Osteoblast (primary cell): ENCODE measurements around the gene STAM2. TPM values are rescaled to one million over a fixed set of nuclear protein-coding genes. Genes with fewer than 3 reads are reported as not detected.
"Not testable (repeated sequence)": the region's sequence is repeated elsewhere in the genome, so short reads cannot be mapped to it uniquely, and the experiment has no call there.

Experiments used
- DNase-seq: peaks from one replicate; pipeline ENCODE4 v3.0.0; 2011; ENCODE audit warnings: low spot score, mixed read lengths; ENCODE audit not compliant: insufficient read length; ENCODE audit errors: missing footprints
- H2AFZ ChIP-seq: 2 replicates; pipeline ENCODE4 v1.6.0; 2011; ENCODE audit warnings: mild to moderate bottlenecking, low read length
- H3K27ac ChIP-seq: 2 replicates; pipeline ENCODE4 v1.5.1; 2011; ENCODE audit warnings: mild to moderate bottlenecking, low read depth, low read length, moderate library complexity
- H3K27me3 ChIP-seq: 2 replicates; pipeline ENCODE4 v1.6.0; 2012; ENCODE audit warnings: mild to moderate bottlenecking, control low read depth, inconsistent platforms, low read length, moderate library complexity; ENCODE audit not compliant: insufficient read depth
- H3K36me3 ChIP-seq: 2 replicates; pipeline ENCODE4 v1.5.1; 2011; ENCODE audit warnings: mild to moderate bottlenecking, low read length, control low read depth, moderate library complexity; ENCODE audit not compliant: insufficient read depth
- H3K4me1 ChIP-seq: 2 replicates; pipeline ENCODE4 v1.5.1; 2011; ENCODE audit warnings: mild to moderate bottlenecking, low read length, control low read depth, moderate library complexity; ENCODE audit not compliant: insufficient read depth
- H3K4me2 ChIP-seq: 2 replicates; pipeline ENCODE4 v1.6.0; 2011; ENCODE audit warnings: mild to moderate bottlenecking, low read length; ENCODE audit not compliant: insufficient read depth
- H3K4me3 ChIP-seq: fragments of 200-600 bp; sonication (generic); 3 replicates; pipeline ENCODE4 v1.5.1; 2012; ENCODE audit warnings: mild to moderate bottlenecking, low read length, inconsistent platforms; ENCODE audit not compliant: insufficient read depth
- H3K79me2 ChIP-seq: 2 replicates; pipeline ENCODE4 v1.6.0; 2012; ENCODE audit warnings: mild to moderate bottlenecking, low read length, control low read depth, inconsistent platforms; ENCODE audit not compliant: insufficient read depth
- H3K9me3 ChIP-seq: 2 replicates; pipeline ENCODE4 v1.5.1; 2011; ENCODE audit warnings: low read depth, low read length, control low read depth
- H4K20me1 ChIP-seq: 2 replicates; pipeline ENCODE4 v1.6.0; 2012; ENCODE audit warnings: mild to moderate bottlenecking, low read length, control low read depth; ENCODE audit not compliant: insufficient read depth
- total RNA-seq: library from RNA; depleted of rRNA; stranded (reverse); fragments of >200 nt; gene quantifications from 2 replicates; pipeline ENCODE4 v1.2.3, GENCODE V29; 2012
- TF ChIP-seq, protein P1 (sequence below): IDR thresholded peaks from 2 replicates; pipeline ENCODE4 v1.5.1; 2011; ENCODE audit warnings: mild to moderate bottlenecking, low read depth, low read length, moderate library complexity; ENCODE audit errors: extremely low read depth

The STAM2 gene
- total RNA-seq, 1 donor: 52.5 TPM

DNA sequence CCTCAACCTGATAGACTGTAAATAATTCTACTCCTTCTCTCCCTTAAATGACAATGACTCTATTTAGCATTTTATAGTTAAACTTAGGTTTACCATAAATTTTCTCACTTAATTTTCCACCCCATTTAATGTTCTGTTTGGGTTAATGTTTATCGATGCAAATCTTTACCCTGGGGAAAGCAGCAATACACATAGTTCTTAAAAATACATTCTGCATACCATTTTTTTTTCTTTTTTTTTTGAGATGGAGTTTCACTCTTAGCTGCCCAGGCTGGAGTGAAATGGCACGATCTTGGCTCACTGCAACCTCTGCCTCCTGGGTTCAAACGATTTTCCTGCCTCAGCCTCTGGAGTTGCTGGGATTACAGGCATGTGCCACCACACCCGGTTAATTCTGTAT lies 14.0 kb downstream of the STAM2 start:
- no peaks in the 10 kb centered on the region for H3K27me3 ChIP-seq
- no peak overlapping the region for H3K27ac ChIP-seq
- H3K36me3 ChIP-seq: no peaks in the 10 kb centered on the region
- no peaks in the 10 kb centered on the region for H3K9me3 ChIP-seq
- peaks cover 5% of the 10 kb centered on the region for H3K4me1 ChIP-seq
- H3K4me2 ChIP-seq: no peak overlapping the region
- H3K4me3 ChIP-seq: no peak overlapping the region
- H4K20me1 ChIP-seq: peaks cover 26% of the 10 kb centered on the region
- no peak for DNase-seq
- H2AFZ ChIP-seq: no peak overlapping the region
- TF ChIP-seq, protein P1, sequence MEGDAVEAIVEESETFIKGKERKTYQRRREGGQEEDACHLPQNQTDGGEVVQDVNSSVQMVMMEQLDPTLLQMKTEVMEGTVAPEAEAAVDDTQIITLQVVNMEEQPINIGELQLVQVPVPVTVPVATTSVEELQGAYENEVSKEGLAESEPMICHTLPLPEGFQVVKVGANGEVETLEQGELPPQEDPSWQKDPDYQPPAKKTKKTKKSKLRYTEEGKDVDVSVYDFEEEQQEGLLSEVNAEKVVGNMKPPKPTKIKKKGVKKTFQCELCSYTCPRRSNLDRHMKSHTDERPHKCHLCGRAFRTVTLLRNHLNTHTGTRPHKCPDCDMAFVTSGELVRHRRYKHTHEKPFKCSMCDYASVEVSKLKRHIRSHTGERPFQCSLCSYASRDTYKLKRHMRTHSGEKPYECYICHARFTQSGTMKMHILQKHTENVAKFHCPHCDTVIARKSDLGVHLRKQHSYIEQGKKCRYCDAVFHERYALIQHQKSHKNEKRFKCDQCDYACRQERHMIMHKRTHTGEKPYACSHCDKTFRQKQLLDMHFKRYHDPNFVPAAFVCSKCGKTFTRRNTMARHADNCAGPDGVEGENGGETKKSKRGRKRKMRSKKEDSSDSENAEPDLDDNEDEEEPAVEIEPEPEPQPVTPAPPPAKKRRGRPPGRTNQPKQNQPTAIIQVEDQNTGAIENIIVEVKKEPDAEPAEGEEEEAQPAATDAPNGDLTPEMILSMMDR: no peak
- peaks cover 75% of the 10 kb centered on the region for H3K79me2 ChIP-seq

DNA sequence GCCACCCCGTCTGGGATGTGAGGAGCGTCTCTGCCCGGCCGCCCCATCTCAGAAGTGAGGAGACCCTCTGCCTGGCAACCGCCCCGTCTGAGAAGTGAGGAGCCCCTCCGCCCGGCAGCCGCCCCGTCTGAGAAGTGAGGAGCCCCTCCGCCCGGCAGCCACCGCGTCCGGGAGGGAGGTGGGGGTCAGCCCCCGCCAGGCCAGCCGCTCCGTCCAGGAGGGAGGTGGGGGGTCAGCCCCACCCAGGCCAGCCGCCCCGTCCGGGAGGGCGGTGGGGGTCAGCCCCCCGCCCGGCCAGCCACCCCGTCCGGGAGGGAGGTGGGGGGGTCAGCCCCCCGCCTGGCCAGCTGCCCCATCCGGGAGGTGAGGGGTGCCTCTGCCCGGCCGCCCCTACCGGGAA lies 15.2 kb downstream of the STAM2 start:
- H2AFZ ChIP-seq, H3K27ac ChIP-seq, H3K4me1 ChIP-seq, H3K27me3 ChIP-seq, H3K36me3 ChIP-seq, H3K4me3 ChIP-seq, H3K9me3 ChIP-seq, H3K4me2 ChIP-seq, DNase-seq: not testable (repeated sequence)
- Histone ChIP-seq H3K79me2 (peaks cover 75% of the 10 kb centered on the region), H4K20me1 (peaks cover 16% of the 10 kb centered on the region)

DNA sequence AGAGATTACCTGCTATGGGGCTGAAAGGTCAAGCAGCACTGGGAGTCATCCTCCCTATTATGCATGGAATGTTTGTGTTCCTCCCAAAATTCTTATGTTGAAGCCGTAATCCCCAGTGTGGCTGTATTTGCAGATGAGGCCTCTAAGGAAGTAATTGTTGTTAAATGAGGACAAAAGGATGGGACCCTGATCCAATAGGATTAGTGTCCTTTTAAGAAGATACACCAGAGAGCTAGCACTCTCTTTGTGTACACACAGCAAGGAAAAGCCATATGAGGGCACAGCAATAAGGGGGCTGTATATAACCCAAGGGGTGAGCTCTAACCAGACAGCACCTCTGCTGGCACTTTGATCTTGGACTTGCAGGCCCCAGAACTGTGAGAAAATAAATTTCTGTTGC lies 18.3 kb downstream of the STAM2 start:
- H3K4me3 ChIP-seq: no peak overlapping the region
- peaks cover 70% of the 10 kb centered on the region for H3K79me2 ChIP-seq
- H3K4me2 ChIP-seq: no peak overlapping the region
- no peaks in the 10 kb centered on the region for H3K4me1 ChIP-seq
- H3K9me3 ChIP-seq: no peaks in the 10 kb centered on the region
- peaks cover 29% of the 10 kb centered on the region for H4K20me1 ChIP-seq
- DNase-seq: no peak
- TF ChIP-seq, protein P1: no peak
- no peaks in the 10 kb centered on the region for H3K36me3 ChIP-seq
- no peaks in the 10 kb centered on the region for H3K27me3 ChIP-seq
- no peak overlapping the region for H3K27ac ChIP-seq
- no peak overlapping the region for H2AFZ ChIP-seq

DNA sequence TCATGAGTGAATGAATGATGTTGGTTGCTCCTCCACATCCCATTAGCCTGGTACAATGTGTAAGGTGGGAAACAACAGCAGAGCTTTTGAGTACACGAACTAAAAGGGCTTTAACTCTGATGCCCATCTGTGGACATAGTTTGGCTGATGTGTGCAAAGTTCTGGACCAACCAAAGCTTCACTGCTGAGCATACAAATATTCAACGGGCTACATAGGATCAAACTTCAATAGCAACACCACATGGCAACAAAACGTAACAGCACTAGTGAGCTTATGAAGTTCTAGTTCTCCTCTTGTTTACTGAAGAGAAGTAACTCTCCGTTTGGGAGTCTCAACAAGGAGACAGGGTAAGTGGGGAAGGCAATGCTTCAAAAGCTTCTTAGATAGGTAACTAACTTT lies 20.4 kb downstream of the STAM2 start:
- Histone ChIP-seq H3K27me3 (no peaks in the 10 kb centered on the region), H3K4me1 (no peaks in the 10 kb centered on the region), H2AFZ (no peak overlapping the region), H3K4me2 (no peak overlapping the region), H3K27ac (no peak overlapping the region), H3K4me3 (no peak overlapping the region), H3K36me3 (no peaks in the 10 kb centered on the region), H4K20me1 (peaks cover 37% of the 10 kb centered on the region), H3K79me2 (peaks cover 80% of the 10 kb centered on the region), H3K9me3 (no peaks in the 10 kb centered on the region)
- TF ChIP-seq, protein P1: no peak
- DNase-seq: no peak
